BJ (cell line): Measurements from ENCODE around the gene RNF166. TPM values are rescaled to one million over a fixed set of nuclear protein-coding genes. Genes with fewer than 3 reads are reported as not detected.

Source experiments
- CTCF ChIA-PET: fragments of 350-600 bp; formaldehyde crosslinking; extraction: SDS; loops from one replicate; lab custom pipeline; 2021; ENCODE audit warnings: antibody characterized with exemption, inconsistent platforms; lab: Yijun Ruan, JAX
- POLR2A ChIA-PET: fragments of 300-600 bp; sonication (Branson Sonifier 250); formaldehyde crosslinking; extraction: SDS; loops from one replicate; lab custom pipeline; 2021; ENCODE audit warnings: antibody characterized with exemption; lab: Charles Lee
- DNase-seq: peaks from one replicate; pipeline ENCODE4 v3.0.0-alpha.2; 2011; ENCODE audit warnings: low read depth
- H3K27me3 ChIP-seq: 2 replicates; pipeline ENCODE4 v1.6.0; 2011; ENCODE audit warnings: low read length; ENCODE audit not compliant: control insufficient read depth, insufficient read depth
- H3K36me3 ChIP-seq: 2 replicates; pipeline ENCODE4 v1.5.1; 2011; ENCODE audit warnings: low read length; ENCODE audit not compliant: control insufficient read depth, insufficient read depth
- H3K4me3 ChIP-seq: 2 replicates; pipeline ENCODE4 v1.5.1; 2011; ENCODE audit warnings: low read depth, mild to moderate bottlenecking, control low read depth, low read length
- CTCF ChIP-seq: IDR thresholded peaks from 2 replicates; pipeline ENCODE4 v1.5.1; 2011; ENCODE audit warnings: low read depth, mild to moderate bottlenecking, control low read depth, inconsistent platforms, low read length, moderate library complexity; ENCODE audit not compliant: insufficient read depth
- polyA plus RNA-seq: library from polyadenylated mRNA; depleted of rRNA; stranded (reverse); fragments of >200 nt; gene quantifications from 2 replicates; pipeline ENCODE4 v1.2.3, GENCODE V29; 2011

The RNF166 gene
- polyA plus RNA-seq, 1 experiment, result 11.9 TPM

- Histone ChIP-seq H3K4me3 (peak overlapping the region; percentile 95), H3K36me3 (peaks cover 5% of the 10 kb centered on the region; the same call in 1 of the 2 replicates), H3K27me3 (no peaks in the 10 kb centered on the region)
- DNase-seq, result no peak
- ChIA-PET POLR2A (no interaction called here), CTCF (interaction anchor here (1.1 kb wide), 1 partner anchor 31 kb away, joined by 3 read pairs; no protein-coding TSS in a partner anchor)
- no peak for TF ChIP-seq CTCF
These were observed 393 bp downstream of the RNF166 start for GRCh38 chr16:88705801-88706228.

GRCh38 chr16:88705076-88705684 lies 1.0 kb downstream of the RNF166 start:
- H3K36me3 ChIP-seq, result peaks cover 3% of the 10 kb centered on the region; the same call in 1 of the 2 replicates
- ChIA-PET POLR2A (no interaction called here), CTCF (interaction anchor here (1.1 kb wide), 1 partner anchor 31 kb away, joined by 3 read pairs; no protein-coding TSS in a partner anchor)
- H3K27me3 ChIP-seq, result no peaks in the 10 kb centered on the region
- peak overlapping the region; percentile 95 for H3K4me3 ChIP-seq
- TF ChIP-seq CTCF, result no peak
- DNase-seq, result no peak

DNA sequence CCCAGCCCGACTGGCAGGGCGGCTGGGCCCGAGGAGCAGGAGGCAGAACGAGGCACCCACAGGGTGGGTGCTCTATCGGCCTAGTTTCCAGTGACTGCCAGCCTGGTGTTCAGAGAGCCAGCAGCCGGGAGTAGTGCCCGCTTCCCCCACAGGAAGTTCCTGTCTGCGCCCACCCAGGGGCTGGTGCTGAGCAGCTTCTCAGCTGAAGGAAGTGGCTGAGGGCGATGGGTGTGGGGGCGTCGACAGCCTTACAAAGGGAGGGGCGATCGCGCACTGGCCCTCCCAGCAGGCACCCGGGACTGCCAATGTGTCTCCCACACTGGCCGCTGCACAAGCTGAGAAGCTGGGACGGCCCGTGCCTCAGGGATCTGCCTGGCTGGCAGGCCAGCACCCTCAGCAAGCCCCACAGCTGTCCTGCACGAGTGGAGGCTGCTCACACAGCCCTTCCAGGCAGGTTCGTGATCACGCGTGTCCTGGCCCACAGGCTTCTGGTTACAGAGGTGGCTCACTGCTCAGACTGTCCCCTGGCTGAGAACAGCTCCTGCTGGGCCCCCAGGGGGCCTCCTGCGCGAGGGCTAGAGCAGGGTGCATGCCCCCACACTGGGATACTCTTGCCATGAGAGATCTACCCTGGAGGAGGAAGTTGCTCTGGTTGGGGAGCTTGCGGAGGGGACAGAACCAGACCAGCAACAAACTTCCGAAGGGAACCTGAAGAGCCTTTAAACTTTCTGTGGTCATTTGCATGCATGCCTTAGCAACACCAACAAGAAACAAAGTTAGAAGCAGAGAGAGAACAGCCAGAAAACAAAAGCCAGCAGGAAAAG lies 2.5 kb downstream of the RNF166 start:
- POLR2A ChIA-PET, result no interaction called here
- Histone ChIP-seq H3K36me3 (peaks cover 8% of the 10 kb centered on the region), H3K4me3 (no peak overlapping the region), H3K27me3 (no peaks in the 10 kb centered on the region)
- CTCF ChIA-PET, result interaction anchor here (0.8 to 0.9 kb wide), 2 partner anchors 19 to 33 kb away, joined by 3 to 4 read pairs; no protein-coding TSS in a partner anchor
- no peak for DNase-seq
- TF ChIP-seq CTCF, result no peak

DNA sequence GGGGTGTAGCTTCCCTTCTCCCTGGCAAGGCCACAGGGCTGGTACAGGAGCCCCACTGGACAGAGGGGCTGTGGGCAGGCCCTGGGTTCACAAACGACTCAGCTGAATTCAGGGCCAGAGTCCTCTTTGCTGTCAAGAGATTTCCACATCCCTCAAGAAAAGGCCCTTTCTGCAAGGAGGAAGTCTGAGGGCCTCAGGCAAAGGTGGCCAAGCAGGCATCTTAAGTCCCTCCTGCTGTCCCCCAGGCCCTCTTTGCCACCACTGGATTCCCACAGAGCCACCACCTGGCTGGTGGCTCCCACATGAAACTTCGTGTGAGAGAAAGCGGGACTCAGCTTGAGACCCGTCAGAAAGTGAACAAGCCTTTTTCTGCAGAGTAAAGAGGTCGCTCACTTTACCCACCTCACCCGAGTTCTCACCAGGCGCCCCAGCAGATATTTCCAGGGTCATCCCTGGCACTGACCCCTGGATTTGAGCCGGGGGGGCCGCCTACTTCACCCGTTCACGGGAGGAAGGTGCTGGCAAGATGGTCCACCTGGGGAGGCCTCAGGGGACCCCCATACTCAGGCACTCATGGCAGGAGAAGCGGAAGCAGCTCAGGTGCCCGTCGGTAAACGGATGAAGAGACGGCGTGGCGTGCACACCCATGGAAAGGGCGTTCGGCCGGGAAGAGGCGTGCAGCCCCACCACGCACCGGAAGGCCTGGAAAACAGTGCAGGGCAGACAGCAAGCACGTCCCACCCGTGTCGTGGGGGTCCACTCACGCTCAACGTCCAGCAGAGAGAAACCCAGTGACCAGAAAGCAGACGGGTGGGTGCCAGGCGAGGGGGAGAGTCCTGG lies 3.6 kb downstream of the RNF166 start:
- H3K4me3 ChIP-seq, result no peak overlapping the region
- POLR2A ChIA-PET, result no interaction called here
- DNase-seq, result no peak
- H3K27me3 ChIP-seq, result no peaks in the 10 kb centered on the region
- no peak for TF ChIP-seq CTCF
- peaks cover 11% of the 10 kb centered on the region for H3K36me3 ChIP-seq
- CTCF ChIA-PET, result no interaction called here
